NOMO-1 treated with dmso at 0.1 percent for 144 hours (cell line): ENCODE measurements around the gene C1QTNF1.
"Not testable (repeated sequence)": the region's sequence is repeated elsewhere in the genome, so short reads cannot be mapped to it uniquely, and the experiment has no call there.

Experiments used
- DNase-seq: peaks from one replicate; lab custom pipeline; 2025; ENCODE audit not compliant: unreplicated experiment; lab: John Stamatoyannopoulos, UW

Gene C1QTNF1

DNA sequence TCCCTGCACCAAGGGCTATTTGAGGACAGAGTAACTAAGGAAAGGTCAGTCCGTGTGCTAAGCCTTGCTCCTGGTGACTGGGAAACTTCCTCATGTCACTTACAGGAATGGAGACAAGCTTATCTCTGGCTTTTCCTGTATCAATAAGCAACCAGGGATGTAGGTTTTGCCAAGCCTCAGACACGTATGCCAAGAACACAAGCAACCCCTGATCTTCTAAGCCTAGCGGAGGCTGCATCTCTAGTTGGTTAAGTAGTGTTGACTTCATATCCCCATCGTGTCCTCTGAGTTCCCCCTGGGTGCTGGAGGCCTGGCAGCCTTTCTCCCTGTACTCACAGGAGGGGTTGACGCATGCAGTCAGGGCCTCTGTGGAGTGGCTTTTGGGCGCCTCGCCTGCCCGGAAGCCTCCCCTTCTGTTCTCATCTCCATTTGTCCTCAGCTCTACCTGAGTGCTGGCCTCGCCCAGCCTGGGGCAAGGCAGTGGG lies 1.4 kb upstream of the C1QTNF1 start:
- DNase-seq: no peak

GRCh38 chr17:79023180-79023705 lies 726 bp upstream of the C1QTNF1 start:
- no peak for DNase-seq

- DNase-seq: no peak
These were observed 1.1 kb downstream of the C1QTNF1 start for GRCh38 chr17:79024901-79025737.

- no peak for DNase-seq
These were observed 2.7 kb downstream of the C1QTNF1 start for GRCh38 chr17:79026376-79027273.

GRCh38 chr17:79027274-79027924 lies 3.4 kb downstream of the C1QTNF1 start:
- no peak for DNase-seq

- DNase-seq: no peak
These were observed 4.0 kb downstream of the C1QTNF1 start for GRCh38 chr17:79027925-79028491.

DNA sequence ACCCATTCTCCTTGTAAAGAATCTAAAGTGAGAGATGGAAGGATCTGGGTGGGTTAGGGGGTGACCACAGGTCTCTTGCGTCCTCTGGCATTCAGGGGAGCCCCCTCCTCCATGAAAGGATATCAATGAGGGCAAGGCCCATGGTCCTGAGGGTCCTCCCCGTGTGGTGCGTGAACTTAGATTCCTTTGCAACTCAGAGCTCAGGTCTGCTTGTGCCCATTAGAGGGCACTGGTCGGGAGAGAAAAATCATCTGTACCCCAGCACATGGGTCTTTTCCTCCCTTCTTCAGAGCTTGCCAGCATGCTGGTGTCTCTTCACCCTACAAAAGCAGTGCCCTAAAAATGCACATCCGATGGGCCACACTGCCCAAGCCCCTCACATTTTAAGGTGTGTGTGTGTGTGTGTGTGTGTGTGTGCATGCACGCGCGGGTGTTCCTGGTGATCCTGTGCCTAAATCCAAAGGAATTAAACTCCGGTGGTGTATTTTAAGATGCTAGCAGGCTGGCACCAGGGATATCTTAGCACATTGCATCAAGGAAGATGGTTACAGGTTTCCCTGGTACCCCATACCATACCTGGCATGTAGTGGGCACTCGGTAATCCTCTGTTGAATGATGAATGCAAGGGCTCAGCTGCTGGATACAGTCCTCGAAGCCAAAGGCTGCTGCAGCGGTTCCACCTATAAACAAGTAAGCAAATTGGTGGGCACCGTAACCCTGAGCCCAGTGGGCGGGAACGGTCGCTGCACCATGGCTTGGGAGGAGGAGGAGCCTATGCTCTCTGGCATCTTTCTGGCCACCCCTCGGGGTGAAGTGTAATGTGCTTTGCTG lies 4.7 kb downstream of the C1QTNF1 start:
- DNase-seq: no peak

GRCh38 chr17:79029327-79030009 lies 5.5 kb downstream of the C1QTNF1 start:
- no peak for DNase-seq

DNA sequence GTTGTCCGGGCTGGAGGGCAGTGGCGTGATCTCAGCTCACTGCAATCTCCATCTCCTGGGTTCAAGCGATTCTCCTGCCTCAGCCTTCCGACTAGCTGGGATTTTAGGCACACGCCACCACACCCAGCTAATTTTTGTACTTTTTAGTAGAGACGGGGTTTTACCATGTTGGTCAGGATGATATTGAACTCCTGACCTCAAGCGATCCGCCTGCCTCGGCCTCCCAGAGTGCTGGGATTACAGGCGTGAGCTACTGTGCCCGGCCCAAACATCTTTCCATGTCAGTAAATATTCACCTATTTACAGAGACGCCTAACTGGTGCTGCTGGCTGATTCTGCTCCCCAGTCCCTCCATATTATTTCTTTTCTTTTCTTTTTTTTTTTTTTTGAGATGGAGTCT lies 6.7 kb downstream of the C1QTNF1 start:
- DNase-seq: not testable (repeated sequence)

DNA sequence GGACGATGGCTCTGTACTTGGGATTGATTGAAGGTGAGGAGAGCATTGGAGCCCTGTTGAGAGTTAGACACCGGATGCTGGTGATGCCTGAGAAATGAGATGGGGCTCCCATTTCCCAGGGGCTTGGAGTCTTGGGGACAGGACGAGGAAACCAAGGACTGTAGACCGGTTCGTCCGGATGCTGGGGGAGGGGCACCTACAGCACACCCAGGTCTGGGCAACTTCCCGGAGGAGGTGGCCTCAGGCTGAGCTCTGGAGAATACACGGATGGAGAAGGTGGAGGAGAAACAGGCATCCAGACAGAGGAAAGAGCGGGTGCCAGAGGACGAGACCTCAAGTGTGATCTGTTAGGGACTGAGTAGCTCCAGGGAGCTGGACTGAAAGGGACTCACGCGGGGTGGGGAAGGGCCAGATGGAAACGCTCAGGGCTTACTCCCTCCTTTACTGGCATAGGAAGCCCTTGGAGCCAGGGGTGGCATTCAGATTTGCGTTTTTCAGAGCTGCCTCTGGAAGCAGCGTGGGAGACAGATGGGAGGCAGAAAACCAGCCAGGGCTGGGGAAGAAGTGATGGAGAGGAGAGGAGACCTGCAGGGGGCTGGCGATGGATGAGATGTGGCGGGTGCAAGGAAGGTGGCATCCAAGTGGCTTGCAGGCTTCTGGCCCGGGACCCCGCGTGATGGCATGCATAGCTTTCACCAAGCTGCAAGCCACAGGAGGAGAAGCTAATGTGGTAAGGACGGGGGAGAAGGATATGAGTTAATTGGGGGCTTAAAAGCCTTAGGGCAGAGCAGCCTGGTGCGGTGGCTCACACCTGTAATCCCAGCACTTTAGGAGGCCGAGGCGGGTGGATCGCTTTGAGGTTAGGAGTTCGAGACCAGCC lies 8.3 kb downstream of the C1QTNF1 start:
- no peak for DNase-seq

DNA sequence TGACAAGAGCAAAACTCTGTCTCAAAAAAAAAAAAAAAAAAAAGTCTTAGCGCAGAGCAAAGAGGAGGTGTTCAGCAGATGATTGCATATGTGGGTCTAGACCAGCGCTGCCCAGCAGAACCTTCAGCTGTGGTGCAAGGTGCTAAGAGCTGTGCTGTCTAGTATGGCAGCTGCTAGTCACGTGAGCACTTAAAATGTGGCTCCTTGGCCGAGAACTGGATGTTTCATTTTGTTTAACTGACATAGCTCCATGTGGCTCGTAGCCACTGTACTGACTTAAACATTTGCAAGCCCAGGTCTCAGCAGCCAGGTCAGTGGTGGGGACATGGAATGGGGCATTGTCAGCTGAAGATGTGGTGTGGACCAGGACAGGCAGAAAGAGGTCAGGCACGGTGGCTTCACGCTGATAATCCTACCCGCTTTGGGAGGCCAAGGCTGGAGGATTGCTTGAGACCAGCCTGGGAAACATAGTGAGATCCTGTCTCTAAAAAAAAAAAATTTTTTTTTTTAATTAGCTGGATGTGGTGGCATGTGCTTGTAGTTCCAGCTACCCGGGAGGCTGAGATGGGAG lies 9.2 kb downstream of the C1QTNF1 start:
- DNase-seq: no peak

GRCh38 chr17:79033741-79034501 lies 10.0 kb downstream of the C1QTNF1 start:
- no peak for DNase-seq

DNA sequence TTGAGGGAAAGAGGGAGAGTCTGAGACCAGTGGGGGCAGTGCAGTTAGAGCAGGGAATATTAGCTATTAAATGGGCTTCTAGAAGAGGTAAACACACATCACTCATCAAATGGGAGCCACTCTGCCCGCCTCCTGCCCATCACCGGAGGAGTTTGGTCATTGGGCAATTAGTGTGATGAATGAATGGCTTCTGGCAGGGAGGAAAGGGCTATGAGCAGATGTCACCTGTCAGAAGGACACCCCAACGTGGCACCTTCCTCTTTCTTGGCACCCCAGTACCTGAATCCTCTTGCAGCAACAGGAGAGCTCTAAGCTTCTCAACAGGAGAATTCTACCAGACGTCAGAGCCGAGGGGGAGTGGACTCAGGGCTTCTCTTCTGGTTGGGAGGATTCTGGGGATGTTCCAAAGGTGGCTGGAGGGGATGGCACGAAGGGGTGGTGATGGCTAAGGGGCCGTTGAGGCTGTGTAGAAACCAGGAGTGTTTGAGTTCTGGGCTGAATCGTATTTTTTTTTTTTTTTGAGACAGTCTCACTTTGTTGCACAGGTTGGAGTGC lies 11.0 kb downstream of the C1QTNF1 start:
- no peak for DNase-seq

DNA sequence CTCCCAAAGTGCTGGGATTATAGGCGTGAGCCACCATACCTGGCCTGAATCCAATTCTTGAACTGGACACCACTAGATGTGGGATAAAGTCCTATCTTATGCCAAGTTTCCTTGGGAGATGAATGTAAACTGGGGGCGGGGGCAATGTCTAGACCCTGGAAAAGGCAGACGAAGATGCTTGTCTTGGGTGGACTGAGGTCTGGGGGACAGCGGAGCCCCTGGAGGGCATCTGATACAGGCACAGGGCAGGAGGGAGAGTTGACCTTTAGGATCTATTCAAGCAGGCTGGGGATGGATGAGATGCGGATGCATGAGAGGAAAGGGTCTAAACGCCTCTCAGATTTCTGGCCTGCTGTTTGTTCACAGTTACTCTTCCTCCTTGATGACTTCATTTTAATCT lies 11.7 kb downstream of the C1QTNF1 start:
- no peak for DNase-seq

- DNase-seq: no peak
These were observed 12.2 kb downstream of the C1QTNF1 start for GRCh38 chr17:79036181-79036580.

DNA sequence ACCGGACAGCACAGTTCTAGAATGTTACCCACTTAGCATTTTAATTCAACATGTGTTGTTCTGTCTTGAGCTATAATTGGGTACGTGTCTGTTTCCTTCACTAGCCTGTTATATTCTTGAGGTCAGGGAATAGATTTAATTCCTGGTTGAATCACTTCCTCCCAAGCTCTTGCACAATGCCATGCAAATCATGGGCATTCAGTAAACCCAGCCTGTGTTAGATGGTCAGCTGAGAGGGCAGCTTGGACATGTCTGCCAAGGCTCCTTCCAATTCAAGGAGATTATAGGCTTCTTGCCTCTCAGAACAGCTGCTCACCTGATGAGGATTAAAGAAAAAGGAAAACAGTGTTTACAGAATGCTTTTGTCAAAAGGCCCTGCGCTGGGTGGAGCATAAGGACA lies 12.6 kb downstream of the C1QTNF1 start:
- peak; percentile 20 for DNase-seq

DNA sequence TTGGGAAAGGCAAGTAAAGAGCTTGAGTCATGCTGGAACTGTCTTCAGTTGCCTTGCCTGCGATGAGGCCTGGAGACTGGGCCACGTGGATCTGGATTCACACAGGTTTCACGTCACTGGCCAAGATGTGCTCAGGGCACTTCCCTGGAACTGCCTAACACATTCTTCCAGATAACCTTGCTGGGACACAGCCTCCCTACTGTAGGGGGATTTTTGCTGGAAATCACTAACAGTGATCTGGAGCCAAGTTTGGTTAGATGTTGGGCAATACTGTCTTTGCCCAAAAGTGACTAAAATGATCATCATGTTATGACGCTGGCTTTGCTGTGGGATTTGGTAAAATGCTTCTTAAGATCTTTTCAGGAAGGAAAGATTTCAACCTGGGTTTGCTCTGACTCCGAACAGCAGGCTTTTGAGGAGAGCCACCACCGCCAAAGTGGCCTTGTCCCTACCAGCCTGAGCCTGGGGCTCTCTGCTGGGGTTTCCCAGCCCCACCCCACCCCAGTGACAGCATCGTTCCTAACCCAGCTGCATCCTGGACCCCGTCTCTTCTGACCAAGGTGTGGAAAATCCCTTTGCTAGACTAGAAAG lies 14.7 kb downstream of the C1QTNF1 start:
- no peak for DNase-seq
